Suppressor macrophage treated with lipopolysaccharide for 4 hours (primary cell): ENCODE results near the gene HIP1.
"Not testable (repeated sequence)": the region's sequence is repeated elsewhere in the genome, so short reads cannot be mapped to it uniquely, and the experiment has no call there.

Experiments used
- DNase-seq: peaks from one replicate; pipeline ENCODE4 v3.0.0-alpha.2; 2020

The HIP1 gene

DNA sequence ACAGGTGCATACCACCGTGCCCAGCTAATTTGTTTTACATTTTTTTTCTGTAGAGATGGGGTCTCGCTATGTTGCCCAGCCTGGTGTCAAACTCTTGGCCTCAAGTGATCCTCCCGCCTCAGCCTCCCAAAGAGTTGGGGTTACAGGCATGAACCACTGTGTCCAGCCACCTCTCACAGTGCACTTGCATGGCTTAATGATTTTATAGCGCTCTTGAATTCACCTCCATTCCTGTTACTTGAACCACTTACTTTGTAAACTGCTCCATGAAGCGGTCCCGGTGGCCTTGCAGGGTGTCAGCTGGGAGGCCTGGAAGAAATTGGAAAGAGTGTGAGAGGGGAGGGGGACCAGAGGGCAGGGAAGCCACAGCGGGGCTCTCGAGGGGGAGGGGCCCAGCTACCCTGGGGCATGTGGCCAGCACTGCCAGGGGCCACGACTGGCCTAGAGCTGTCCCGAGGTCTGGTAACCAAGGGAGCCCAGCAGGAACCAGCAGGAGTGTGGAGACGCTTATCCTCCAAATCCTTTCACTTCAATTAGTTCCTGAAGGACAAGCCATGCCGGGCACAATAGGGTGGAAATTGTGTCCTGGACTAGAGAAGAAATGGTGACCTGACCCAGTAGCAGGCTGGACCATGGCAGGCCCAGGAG is 170.7 kb downstream of the HIP1 start:
- no peak for DNase-seq

DNA sequence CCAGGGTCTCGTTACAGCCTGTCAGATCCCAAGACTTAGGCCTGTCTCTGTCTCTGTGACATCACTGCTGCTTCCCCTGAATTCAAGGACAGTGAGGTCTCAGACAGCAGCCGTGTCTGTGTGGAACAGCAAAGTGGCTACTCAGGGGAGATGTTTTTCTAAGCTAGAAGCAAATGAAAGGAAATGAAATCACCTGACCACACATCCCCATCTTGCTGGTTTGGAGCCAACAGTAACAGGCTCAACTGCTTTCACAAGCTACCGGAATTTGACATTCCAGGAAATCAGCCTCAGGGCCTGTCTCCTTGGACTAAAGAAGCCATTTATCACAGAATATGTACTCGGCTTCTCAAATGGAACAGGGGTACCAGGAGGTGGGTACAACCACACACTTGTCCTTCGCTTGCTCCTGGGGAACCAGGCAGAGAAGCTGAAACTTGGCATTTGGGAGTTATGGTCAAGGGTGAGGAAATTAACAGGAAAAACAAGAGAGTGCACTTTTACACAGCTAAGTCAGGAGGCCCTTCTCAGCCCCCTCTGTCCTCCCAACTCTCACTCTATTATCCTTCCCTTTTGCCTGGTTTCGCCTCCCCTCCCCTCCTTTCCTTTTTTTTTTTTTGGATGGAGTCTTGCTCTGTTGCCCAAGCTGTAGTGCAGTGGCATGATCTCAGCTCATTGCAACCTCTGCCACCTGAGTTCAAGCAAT is 173.5 kb downstream of the HIP1 start:
- DNase-seq, result peak; percentile 3

GRCh38 chr7:75563171-75563570 is 175.6 kb downstream of the HIP1 start:
- DNase-seq, result no peak

- DNase-seq, result no peak
Observed at GRCh38 chr7:75559976-75560365, 178.8 kb downstream of the HIP1 start.

GRCh38 chr7:75559355-75559975 is 179.3 kb downstream of the HIP1 start:
- no peak for DNase-seq

- DNase-seq, result not testable (repeated sequence)
Observed at GRCh38 chr7:75556835-75557234, 181.9 kb downstream of the HIP1 start.

DNA sequence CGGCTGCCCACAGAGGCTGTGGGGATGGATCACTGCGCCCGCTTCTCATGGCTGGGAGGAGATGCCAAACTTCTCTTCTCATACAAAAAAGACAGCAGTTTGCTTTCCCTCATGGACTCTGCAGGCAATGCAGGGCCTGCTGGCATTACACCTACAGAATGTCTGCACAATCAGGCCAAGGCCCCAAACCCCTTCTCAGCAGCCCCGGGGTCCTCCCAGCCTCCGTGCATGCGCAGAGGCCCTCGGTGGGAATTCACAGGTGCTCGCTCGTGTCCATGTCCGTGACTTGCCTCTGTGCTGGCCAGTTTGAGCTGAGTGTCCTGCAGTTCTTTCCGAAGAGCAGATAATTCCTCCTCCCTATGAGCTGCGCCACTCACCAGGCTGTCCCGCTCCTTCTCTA is 183.0 kb downstream of the HIP1 start:
- DNase-seq, result no peak

DNA sequence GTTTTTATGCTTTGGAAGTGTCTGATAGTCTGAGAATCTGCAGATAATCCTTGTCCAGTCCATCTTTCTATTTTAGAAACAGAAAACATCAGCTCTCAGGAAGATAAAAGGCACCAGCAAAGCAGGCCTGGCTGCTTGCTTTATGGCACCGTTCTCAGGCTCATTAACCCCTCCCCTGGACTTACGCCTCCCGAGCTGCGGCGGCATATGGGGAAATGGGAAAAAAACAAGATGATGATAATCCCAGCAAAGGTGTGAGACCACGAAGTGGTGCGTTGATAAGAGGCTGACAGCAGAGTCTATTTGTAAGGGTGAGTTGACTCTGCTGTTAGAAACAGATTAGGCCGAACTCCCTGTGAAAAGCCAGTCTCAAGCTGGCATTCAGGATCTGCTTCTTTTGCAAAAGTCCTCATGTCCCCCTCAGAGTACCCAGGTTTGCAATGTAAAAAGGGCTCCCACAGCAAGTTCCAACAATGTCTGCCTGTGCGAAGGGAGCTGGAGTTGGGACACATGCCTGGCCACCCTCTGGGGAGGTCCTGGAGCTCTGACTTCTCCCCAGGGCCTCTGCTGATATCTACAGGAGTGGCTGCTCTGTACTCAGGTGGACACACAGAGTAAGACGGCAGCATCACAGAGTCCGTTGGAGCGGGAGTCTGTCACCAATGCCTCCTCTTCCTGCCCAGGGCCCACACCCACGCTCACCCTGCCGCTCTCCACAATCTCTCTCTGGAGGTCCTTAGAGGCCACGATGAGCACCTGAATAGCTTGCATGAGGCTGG is 192.3 kb downstream of the HIP1 start:
- DNase-seq, result no peak

GRCh38 chr7:75537731-75538130 is 201.0 kb downstream of the HIP1 start:
- no peak for DNase-seq

DNA sequence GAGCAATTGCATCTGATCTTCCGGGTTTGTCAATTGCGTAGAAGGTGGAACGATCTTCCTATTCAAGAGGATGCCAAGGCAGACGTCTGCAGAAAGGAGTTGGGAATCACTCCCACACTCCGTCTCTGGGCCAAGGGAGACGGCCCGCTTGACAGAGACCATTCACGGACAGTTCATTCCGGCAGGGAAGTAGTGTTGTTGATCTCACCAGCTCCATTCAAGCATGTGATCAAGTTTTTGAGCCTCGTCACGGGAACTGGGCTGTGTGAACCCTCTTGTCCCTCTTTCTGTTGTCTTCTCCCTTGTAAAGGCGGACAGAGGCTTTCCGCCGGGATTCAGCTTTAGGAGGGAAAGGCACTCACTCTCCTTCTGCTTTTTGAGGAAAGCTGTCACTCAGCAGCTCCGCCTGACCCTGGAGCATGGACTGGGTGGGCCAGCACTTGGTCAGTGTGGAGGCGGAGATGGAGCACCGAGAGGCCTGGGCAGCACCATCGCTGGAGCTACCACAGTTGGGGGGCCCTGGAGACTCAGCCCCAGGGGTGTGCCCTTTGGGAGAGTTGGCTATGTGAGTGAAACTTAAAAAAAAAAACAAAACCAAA is 201.7 kb downstream of the HIP1 start:
- DNase-seq, result no peak

DNA sequence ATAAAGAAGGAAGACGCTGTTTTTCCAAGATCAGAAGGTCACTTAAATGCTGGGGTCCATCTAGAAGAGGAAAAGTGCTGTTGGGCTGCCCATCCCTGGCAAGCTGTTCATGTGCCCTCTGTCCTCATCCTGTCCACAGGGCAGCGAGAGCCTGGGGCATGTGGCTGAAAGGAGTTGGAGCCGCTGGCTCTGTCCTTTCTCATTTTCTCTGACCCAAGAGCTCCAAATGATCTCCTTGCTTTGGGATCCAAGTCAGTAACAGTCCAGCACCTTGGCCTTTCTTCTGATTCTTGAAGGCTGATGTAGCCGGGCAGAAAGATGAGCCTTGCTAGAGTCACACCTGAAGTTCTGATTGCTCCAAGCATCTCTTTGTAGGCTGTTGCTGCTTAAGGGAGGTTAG is 202.2 kb downstream of the HIP1 start:
- DNase-seq, result no peak

DNA sequence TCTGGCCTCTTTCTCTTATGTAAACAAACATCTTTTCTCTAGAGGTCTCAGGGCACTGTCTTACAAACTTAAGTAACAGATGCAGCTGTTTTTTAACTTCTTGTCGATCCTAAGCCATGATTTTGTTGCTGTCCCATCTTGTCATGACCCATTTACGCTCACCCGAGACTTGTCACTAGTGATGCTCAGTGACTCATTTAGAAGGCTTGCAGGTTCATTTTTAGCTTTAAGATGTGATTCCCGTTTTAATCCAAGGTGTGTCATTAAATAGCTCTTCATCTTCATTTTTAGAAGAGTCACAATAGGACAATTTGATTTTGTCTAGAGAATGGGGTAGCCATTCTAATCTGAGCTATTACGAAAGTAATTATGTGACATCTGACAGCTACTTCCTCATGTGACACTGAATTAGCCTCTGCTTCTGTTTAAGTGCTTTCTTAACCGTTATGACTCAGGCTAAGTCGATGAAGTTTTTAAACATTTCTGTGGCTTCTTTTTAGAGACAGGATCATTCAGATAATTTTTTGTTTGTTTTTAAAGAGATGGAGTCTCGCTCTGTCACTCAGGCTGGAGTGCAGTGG is 203.9 kb downstream of the HIP1 start:
- DNase-seq, result peak; percentile 85

GRCh38 chr7:75533926-75534325 is 204.8 kb downstream of the HIP1 start:
- no peak for DNase-seq

DNA sequence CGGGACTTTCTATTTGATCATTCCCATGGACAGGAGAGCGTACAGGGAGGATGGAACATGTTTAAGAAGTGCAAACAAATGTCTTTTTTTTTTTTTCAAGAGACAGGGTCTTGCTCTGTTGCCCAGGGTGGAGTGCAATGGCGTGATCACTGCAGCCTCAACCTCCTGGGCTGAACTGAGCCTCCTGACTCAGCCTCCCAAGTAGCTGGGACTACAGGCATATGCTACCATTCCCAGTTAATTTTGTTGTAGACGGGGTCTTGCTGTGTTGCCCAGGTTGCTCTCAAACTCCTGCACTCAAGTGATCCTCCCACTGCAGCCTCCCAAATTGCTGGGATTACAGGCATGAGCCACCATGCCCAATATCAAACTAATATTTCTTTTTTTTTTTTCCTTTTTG is 206.1 kb downstream of the HIP1 start:
- DNase-seq, result no peak

DNA sequence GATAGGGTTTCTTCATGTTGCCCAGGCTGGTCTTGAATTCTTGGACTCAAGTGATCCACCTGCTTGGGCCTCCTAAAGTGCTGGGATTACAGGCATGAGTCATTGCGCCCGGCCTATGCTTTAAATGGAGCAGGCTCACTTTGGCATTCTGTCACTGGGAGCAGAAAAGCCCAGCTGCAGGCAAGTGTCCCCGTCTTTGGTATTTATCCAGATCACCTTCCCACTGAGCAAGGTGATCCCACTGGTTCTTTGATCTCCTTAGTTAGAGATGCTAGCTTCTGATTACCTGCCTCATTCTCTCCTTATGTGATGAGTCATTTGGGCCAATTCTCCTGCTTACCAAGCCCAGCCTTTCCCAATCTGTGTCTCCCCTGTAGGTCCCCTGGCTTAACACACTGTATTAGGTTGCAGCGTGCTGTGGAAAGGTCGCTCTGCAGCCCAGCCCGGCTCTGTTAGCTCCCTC is 207.4 kb downstream of the HIP1 start:
- DNase-seq, result no peak

DNA sequence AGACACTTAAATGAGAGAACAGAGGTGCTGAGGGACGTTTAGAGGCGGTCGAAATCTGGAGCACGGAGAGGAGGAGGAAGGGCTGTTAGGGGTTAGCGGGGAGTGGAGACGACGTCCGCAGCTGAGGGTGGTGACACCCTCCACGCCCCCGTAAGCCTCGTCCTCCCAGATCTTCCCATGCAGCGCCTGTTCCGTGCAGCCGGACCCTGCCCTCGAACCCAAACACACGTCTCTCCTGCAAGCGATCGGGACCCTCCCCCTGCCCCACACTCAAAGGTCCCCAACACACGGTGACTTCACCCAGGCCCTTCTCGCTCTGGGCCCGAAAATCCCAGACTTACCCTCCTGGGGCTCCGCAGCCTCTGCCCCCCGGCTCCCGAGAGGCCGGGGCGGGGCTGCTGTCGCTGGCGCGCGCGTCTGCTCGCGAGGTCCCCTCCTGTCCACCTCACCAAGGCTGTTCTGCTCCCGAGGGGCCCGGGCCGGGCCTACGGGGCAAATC is 211.5 kb downstream of the HIP1 start:
- DNase-seq, result not testable (repeated sequence)

DNA sequence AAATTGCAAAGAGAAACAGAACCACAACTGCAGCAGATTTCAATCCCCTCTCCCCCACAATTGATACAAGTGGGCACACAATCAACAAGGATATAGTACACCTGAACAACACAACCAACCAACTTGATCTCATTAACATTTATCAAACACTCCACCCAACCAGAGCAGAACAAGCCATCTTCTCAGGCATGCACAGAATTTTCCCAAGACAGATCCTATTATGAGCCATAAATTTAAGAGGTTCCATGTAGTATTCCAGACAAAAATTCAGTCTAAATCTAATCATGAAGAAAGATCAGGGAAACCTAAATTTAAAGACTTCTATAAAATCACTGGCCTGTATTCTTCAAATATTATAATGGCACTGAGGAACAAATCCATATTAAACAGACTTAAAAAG is 217.0 kb downstream of the HIP1 start:
- DNase-seq, result not testable (repeated sequence)

- not testable (repeated sequence) for DNase-seq
Observed at GRCh38 chr7:75518842-75519241, 219.9 kb downstream of the HIP1 start.

DNA sequence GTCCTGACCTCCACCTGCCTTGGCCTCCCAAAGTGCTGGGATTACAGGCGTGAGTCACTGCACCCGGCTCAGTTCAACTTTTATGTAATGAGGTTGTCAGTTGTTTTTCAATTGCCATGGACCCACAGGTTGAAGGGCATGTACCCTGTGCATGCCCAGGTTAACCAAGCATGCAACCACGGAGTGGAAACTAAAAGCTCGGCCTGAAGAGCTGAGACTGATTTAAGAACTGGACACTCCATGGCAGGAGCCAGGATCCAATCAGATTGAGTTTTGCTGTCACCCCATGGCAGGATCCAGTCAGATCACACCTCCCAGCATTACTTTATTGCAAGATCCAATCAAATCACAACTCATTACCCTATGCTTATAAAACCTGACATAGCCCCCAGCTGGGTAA is 229.7 kb downstream of the HIP1 start:
- DNase-seq, result not testable (repeated sequence)

GRCh38 chr7:75492020-75492419 is 246.7 kb downstream of the HIP1 start, which contains the start of gene SPDYE5:
Gene SPDYE5, plus strand, starts transcription at chr7:75492320. Its CDS starts 1,728 bp downstream, at chr7:75494048.
- not testable (repeated sequence) for DNase-seq

DNA sequence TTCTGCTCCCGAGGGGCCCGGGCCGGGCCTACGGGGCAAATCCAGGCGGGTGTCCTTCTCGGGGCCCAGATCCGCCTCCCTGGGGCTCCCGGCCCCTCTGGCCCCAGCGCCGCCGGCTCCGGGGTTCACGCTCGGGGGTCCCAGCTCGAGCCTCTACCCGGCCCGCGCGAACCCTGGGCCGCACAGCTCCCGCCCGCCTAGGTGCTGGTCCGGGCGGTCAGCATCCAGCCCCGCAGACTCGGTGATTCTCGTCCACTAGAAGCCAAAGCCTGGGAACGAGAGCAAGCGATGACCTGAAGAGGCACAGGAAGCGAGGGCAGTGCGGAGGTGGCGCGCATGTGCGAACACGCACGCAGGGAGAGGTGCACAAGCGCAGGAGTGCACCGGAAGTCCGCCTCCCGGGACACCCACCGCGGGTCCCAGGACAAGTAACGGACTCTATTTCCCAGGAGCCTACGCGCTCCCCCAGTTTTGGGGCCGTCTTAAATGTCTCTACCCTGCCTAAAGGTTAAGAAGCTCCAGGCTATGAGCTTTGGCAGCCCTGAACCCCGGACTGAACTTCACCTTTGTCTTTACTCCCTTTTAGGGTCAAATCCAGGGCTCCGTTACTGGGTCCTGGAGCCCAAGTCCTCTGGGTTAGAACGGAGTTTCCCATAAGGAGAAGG is 252.6 kb downstream of the HIP1 start, which contains the start of gene POM121C:
Gene POM121C, minus strand, starts transcription at position 321 of the 665 bp plus-strand sequence. CDS start 44,803 bp downstream, outside the sequence.
- peak; percentile 86 for DNase-seq
